Hematopoietic multipotent progenitor cell (in vitro differentiated cells): Measurements from ENCODE around the gene SNAPC1. TPM values are rescaled to one million over a fixed set of nuclear protein-coding genes. Genes with fewer than 3 reads are reported as not detected.
"Not testable (repeated sequence)": the region's sequence is repeated elsewhere in the genome, so short reads cannot be mapped to it uniquely, and the experiment has no call there.

ENCODE experiments used
- DNase-seq, 3 donors: peaks; one replicate each; pipeline ENCODE4 v3.0.0-alpha.2; 2011 to 2015; ENCODE audit warnings: low read depth in 2 of 3, low spot score in 2 of 3
- total RNA-seq: library from RNA; depleted of rRNA; stranded (reverse); fragments of >200 nt; gene quantifications from one replicate; pipeline ENCODE4 v1.2.3, GENCODE V29; 2012

Gene SNAPC1
- total RNA-seq, 1 donor = 2.7 TPM

GRCh38 chr14:61749264-61749663 lies 13.0 kb upstream of the SNAPC1 start:
- DNase-seq = no peak

- DNase-seq = no peak
Observed at GRCh38 chr14:61749867-61750266, 12.4 kb upstream of the SNAPC1 start.

GRCh38 chr14:61750708-61751474 lies 11.3 kb upstream of the SNAPC1 start:
- DNase-seq = peak; percentile 53 to 83 (median 83)

GRCh38 chr14:61751475-61751989 lies 10.7 kb upstream of the SNAPC1 start:
- DNase-seq = no peak

- DNase-seq = no peak
Observed at GRCh38 chr14:61752626-61753025, 9.6 kb upstream of the SNAPC1 start.

GRCh38 chr14:61753631-61754030 lies 8.6 kb upstream of the SNAPC1 start:
- no peak for DNase-seq

- no peak for DNase-seq
Observed at GRCh38 chr14:61754627-61755381, 7.4 kb upstream of the SNAPC1 start.

GRCh38 chr14:61755382-61755742 lies 6.9 kb upstream of the SNAPC1 start:
- DNase-seq = not testable (repeated sequence)

- no peak for DNase-seq
Observed at GRCh38 chr14:61756135-61756534, 6.1 kb upstream of the SNAPC1 start.

GRCh38 chr14:61759878-61760277 lies 2.3 kb upstream of the SNAPC1 start:
- DNase-seq = no peak

GRCh38 chr14:61761557-61761956 lies 663 bp upstream of the SNAPC1 start:
- DNase-seq = no peak

GRCh38 chr14:61764342-61765122 lies 2.3 kb downstream of the SNAPC1 start:
- no peak for DNase-seq

- no peak for DNase-seq
Observed at GRCh38 chr14:61765225-61765943, 3.2 kb downstream of the SNAPC1 start.

GRCh38 chr14:61766151-61766550 lies 3.9 kb downstream of the SNAPC1 start:
- DNase-seq = no peak

- DNase-seq = no peak
Observed at GRCh38 chr14:61768240-61768639, 6.0 kb downstream of the SNAPC1 start.

GRCh38 chr14:61769893-61770292 lies 7.7 kb downstream of the SNAPC1 start:
- no peak for DNase-seq

GRCh38 chr14:61774861-61775260 lies 12.6 kb downstream of the SNAPC1 start:
- DNase-seq = no peak

GRCh38 chr14:61780125-61780524 lies 17.9 kb downstream of the SNAPC1 start:
- DNase-seq = no peak

GRCh38 chr14:61797309-61797708 lies 35.1 kb downstream of the SNAPC1 start:
- no peak for DNase-seq

- DNase-seq = no peak
Observed at GRCh38 chr14:61802010-61802568, 39.9 kb downstream of the SNAPC1 start.
